Nephron progenitor cell (in vitro differentiated cells): ENCODE results near the gene PDLIM3.
"Not testable (repeated sequence)": the region's sequence is repeated elsewhere in the genome, so short reads cannot be mapped to it uniquely, and the experiment has no call there.

Experiments
- DNase-seq: peaks from one replicate; pipeline ENCODE4 v3.0.0; 2021
- H3K27ac Mint-ChIP-seq: 2 replicates; pipeline ENCODE4 v1.8.0; 2021; ENCODE audit warnings: mild to moderate bottlenecking, moderate library complexity, mixed read lengths
- H3K27me3 Mint-ChIP-seq: 2 replicates; pipeline ENCODE4 v1.8.0; 2021; ENCODE audit warnings: mild to moderate bottlenecking, low read depth, mixed read lengths; ENCODE audit not compliant: poor library complexity
- H3K36me3 Mint-ChIP-seq: 2 replicates; pipeline ENCODE4 v1.8.0; 2021; ENCODE audit warnings: low read depth, mixed read lengths
- H3K4me1 Mint-ChIP-seq: 2 replicates; pipeline ENCODE4 v1.8.0; 2021; ENCODE audit warnings: mixed read lengths
- H3K4me3 Mint-ChIP-seq: 2 replicates; pipeline ENCODE4 v1.8.0; 2021; ENCODE audit warnings: mild to moderate bottlenecking, moderate library complexity, mixed read lengths
- H3K9me3 Mint-ChIP-seq: 2 replicates; pipeline ENCODE4 v1.8.0; 2021; ENCODE audit warnings: mild to moderate bottlenecking, moderate library complexity, mixed read lengths
- TF ChIP-seq, protein P1 (sequence below): fragments of 200-600 bp; sonication (generic); IDR thresholded peaks from 2 replicates; pipeline ENCODE4 v1.5.0; 2021; ENCODE audit warnings: antibody characterized with exemption

Gene PDLIM3

DNA sequence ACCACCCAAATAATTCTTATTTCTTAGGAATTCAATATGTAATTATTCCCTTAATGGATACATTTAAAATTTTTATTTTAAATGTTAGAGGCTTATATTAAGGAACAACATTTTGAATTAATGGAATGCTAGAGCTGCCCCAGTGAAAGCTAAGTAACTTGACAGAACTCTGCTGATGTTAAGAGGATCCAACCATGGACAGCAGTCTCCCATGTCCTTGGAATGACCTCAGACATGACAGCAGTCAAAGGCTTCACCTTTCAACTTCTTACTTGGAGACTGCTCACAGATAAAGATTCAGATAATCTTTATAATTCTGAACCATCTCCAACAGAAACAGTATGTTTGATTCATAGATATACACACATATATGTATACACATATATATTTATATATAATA, 17.2 kb downstream of the PDLIM3 start:
- Mint-ChIP-seq H3K27me3 (no peaks in the 10 kb centered on the region), H3K9me3 (no peaks in the 10 kb centered on the region), H3K4me1 (peaks cover 11% of the 10 kb centered on the region), H3K27ac (no peak overlapping the region), H3K36me3 (no peaks in the 10 kb centered on the region), H3K4me3 (no peak overlapping the region)
- TF ChIP-seq, protein P1, sequence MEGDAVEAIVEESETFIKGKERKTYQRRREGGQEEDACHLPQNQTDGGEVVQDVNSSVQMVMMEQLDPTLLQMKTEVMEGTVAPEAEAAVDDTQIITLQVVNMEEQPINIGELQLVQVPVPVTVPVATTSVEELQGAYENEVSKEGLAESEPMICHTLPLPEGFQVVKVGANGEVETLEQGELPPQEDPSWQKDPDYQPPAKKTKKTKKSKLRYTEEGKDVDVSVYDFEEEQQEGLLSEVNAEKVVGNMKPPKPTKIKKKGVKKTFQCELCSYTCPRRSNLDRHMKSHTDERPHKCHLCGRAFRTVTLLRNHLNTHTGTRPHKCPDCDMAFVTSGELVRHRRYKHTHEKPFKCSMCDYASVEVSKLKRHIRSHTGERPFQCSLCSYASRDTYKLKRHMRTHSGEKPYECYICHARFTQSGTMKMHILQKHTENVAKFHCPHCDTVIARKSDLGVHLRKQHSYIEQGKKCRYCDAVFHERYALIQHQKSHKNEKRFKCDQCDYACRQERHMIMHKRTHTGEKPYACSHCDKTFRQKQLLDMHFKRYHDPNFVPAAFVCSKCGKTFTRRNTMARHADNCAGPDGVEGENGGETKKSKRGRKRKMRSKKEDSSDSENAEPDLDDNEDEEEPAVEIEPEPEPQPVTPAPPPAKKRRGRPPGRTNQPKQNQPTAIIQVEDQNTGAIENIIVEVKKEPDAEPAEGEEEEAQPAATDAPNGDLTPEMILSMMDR: no peak
- no peak for DNase-seq

DNA sequence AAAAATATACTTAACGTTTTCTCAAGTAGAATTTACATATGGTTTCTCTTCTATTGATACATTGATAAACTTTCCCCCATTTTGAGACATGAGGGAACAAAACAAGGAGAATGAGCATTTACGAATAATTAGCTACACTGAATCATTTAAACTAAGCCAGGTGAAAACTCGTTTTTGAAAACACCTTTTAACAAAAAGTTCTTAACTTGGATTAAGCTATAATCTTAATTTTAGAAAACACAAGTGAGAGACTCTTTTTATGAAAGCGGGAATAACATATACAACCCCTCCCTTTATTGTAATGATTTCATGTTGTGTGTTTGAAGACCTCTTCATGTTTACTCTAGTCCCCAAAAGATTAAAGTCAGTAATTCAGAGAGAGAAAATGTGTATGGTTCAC, 20.1 kb downstream of the PDLIM3 start:
- Mint-ChIP-seq H3K9me3 (no peaks in the 10 kb centered on the region), H3K4me3 (no peak overlapping the region), H3K4me1 (peaks cover 11% of the 10 kb centered on the region), H3K36me3 (no peaks in the 10 kb centered on the region), H3K27ac (no peak overlapping the region), H3K27me3 (no peaks in the 10 kb centered on the region)
- TF ChIP-seq, protein P1: no peak
- DNase-seq: no peak

DNA sequence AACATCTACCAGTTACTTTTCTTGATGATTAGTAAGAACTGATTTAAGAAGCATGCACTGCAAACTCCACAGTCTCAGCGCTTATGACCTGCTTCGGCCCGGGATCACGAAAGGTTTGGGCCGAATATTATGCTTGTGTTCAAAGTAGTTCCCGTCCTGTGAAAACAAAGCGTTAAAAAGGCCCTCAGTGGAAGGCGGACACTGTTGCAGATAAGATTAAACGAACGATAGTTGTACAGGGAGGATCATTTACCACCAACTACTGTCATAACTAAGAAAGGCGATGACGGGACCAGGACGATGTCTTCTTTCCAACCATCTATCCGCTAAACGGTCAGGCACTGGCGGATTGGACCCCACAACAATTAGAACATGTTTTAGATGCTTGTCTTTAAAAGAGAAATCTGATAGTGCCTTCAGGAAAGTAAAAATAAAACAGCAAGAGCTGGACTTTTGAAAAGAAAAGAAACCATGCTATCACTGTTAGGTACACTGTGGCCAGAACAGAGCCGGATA, 21.1 kb downstream of the PDLIM3 start:
- TF ChIP-seq, protein P1: no peak
- Mint-ChIP-seq H3K36me3 (no peaks in the 10 kb centered on the region), H3K4me3 (no peak overlapping the region), H3K27ac (peak overlapping the region; percentile 56), H3K4me1 (peaks cover 11% of the 10 kb centered on the region), H3K9me3 (no peaks in the 10 kb centered on the region), H3K27me3 (no peaks in the 10 kb centered on the region)
- DNase-seq: no peak

DNA sequence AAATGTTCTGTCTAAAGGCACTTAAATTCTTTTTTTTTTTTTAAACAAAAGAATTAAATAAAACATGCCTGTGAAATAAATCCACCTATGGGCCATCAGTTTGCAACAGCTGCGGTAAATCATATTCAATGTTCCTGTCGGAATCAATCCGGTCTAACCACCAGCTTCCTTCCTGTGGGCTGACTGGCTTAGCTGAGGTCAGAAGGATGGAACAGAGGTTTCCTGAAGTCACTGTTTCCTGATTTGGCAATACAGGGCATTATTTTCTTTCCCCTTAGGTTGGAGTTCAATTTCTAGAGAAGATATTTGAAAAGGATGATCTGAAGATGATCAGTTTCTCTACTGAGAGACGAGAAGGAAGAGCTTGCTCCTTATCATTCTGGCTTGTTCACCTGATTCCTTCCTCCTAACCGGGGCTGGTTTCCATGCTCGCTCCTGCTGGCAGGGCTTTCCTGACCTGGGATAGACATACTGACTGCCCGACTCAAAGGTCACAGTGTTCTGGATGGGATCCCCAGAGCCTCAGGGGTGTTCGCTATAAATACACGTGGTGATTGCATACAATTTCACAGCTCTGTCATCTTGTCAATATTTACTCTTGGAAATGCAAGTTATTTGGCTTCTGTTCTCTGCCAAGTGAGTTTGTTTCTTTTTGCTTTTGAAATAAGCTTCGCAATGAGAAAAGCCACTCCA, 21.7 kb downstream of the PDLIM3 start:
- Mint-ChIP-seq H3K4me3 (no peak overlapping the region), H3K4me1 (peaks cover 11% of the 10 kb centered on the region), H3K27ac (no peak overlapping the region), H3K9me3 (no peaks in the 10 kb centered on the region), H3K36me3 (no peaks in the 10 kb centered on the region), H3K27me3 (no peaks in the 10 kb centered on the region)
- TF ChIP-seq, protein P1: no peak
- no peak for DNase-seq

DNA sequence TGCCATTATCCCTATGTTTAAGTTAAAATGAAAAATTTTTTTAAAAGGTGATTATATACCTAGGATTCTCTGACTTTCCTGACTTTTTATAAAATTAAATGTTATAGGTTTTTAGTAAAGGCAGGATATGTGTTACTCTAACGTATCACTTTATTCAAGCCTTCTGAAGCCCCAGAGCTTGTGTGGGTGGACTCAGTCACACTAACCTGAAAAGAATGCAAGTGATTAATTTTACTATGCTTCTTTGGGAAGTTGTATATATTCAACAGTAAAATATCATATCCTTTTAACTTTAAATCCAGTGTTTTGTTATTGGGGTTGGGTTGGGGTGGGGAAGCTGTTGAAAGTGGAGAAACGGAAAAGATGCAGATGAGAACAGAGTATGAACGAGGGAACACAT, 22.8 kb downstream of the PDLIM3 start:
- H3K27me3 Mint-ChIP-seq: peaks cover 3% of the 10 kb centered on the region
- H3K27ac Mint-ChIP-seq: no peak overlapping the region
- H3K4me1 Mint-ChIP-seq: peaks cover 20% of the 10 kb centered on the region
- no peak for DNase-seq
- H3K36me3 Mint-ChIP-seq: no peaks in the 10 kb centered on the region
- H3K9me3 Mint-ChIP-seq: no peaks in the 10 kb centered on the region
- H3K4me3 Mint-ChIP-seq: no peak overlapping the region
- TF ChIP-seq, protein P1: no peak

DNA sequence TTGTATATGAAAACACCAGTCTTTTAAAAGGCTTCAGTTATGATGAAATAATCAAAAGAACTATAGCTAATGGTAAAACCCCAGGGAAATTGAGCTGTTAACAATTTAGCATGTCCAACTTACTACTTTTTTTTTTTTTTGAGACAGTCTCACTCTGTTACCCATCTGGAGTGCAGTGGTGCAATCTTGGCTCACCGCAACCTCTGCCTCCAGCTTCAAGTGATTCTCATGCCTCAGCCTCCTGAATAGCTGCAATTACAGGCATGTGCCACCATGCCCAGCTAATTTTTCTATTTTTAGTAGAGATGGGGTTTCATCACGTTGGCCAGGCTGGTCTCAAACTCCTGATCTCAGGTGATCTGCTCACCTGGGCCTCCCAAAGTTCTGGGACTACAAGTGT, 24.1 kb downstream of the PDLIM3 start:
- not testable (repeated sequence) for H3K36me3 Mint-ChIP-seq, H3K4me3 Mint-ChIP-seq, H3K27ac Mint-ChIP-seq, H3K27me3 Mint-ChIP-seq, H3K9me3 Mint-ChIP-seq, DNase-seq
- peaks cover 20% of the 10 kb centered on the region for H3K4me1 Mint-ChIP-seq
